ENCODE data around the gene BCAR3.

Gene BCAR3

GRCh38 chr1:93546162-93546863, 135.3 kb downstream of the BCAR3 start:
- DNase-seq (ENCODE audit: low read depth), result no peak

- DNase-seq (ENCODE audit: low read depth), result no peak
These were observed 139.2 kb downstream of the BCAR3 start for GRCh38 chr1:93542398-93542797.

GRCh38 chr1:93541045-93541444, 140.6 kb downstream of the BCAR3 start:
- no peak for DNase-seq (ENCODE audit: low read depth)

GRCh38 chr1:93537924-93538323, 143.7 kb downstream of the BCAR3 start:
- no peak for DNase-seq (ENCODE audit: low read depth)

- DNase-seq (ENCODE audit: low read depth), result no peak
These were observed 144.2 kb downstream of the BCAR3 start for GRCh38 chr1:93537396-93537795.

GRCh38 chr1:93533677-93534076, 148.0 kb downstream of the BCAR3 start:
- DNase-seq (ENCODE audit: low read depth), result no peak

- no peak for DNase-seq (ENCODE audit: low read depth)
These were observed 148.8 kb downstream of the BCAR3 start for GRCh38 chr1:93532780-93533378.

GRCh38 chr1:93531193-93531592, 150.4 kb downstream of the BCAR3 start:
- no peak for DNase-seq (ENCODE audit: low read depth)

GRCh38 chr1:93528412-93528811, 153.2 kb downstream of the BCAR3 start:
- DNase-seq (ENCODE audit: low read depth), result no peak

GRCh38 chr1:93526431-93526830, 155.2 kb downstream of the BCAR3 start:
- no peak for DNase-seq (ENCODE audit: low read depth)

- no peak for DNase-seq (ENCODE audit: low read depth)
These were observed 156.2 kb downstream of the BCAR3 start for GRCh38 chr1:93525431-93525830.

GRCh38 chr1:93522721-93523120, 158.9 kb downstream of the BCAR3 start:
- DNase-seq (ENCODE audit: low read depth), result no peak

GRCh38 chr1:93521618-93522017, 160.0 kb downstream of the BCAR3 start:
- no peak for DNase-seq (ENCODE audit: low read depth)

GRCh38 chr1:93519199-93519829, 162.3 kb downstream of the BCAR3 start:
- no peak for DNase-seq (ENCODE audit: low read depth)

GRCh38 chr1:93518516-93518915, 163.1 kb downstream of the BCAR3 start:
- no peak for DNase-seq (ENCODE audit: low read depth)

- DNase-seq (ENCODE audit: low read depth), result no peak
These were observed 165.5 kb downstream of the BCAR3 start for GRCh38 chr1:93516164-93516563.
